ENCODE results near the gene SLC6A3.

- TF ChIP-seq, protein P1, sequence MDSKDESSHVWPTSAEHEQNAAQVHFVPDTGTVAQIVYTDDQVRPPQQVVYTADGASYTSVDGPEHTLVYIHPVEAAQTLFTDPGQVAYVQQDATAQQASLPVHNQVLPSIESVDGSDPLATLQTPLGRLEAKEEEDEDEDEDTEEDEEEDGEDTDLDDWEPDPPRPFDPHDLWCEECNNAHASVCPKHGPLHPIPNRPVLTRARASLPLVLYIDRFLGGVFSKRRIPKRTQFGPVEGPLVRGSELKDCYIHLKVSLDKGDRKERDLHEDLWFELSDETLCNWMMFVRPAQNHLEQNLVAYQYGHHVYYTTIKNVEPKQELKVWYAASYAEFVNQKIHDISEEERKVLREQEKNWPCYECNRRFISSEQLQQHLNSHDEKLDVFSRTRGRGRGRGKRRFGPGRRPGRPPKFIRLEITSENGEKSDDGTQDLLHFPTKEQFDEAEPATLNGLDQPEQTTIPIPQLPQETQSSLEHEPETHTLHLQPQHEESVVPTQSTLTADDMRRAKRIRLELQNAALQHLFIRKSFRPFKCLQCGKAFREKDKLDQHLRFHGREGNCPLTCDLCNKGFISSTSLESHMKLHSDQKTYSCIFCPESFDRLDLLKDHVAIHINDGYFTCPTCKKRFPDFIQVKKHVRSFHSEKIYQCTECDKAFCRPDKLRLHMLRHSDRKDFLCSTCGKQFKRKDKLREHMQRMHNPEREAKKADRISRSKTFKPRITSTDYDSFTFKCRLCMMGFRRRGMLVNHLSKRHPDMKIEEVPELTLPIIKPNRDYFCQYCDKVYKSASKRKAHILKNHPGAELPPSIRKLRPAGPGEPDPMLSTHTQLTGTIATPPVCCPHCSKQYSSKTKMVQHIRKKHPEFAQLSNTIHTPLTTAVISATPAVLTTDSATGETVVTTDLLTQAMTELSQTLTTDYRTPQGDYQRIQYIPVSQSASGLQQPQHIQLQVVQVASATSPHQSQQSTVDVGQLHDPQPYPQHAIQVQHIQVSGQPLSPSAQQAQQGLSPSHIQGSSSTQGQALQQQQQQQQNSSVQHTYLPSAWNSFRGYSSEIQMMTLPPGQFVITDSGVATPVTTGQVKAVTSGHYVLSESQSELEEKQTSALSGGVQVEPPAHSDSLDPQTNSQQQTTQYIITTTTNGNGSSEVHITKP (IDR thresholded peaks at IDR 0.05; ENCODE audit: partially characterized antibody), result no peak
- TF ChIP-seq SRF (CRISPR knock-in tag; IDR thresholded peaks at IDR 0.05), result no peak
- TF ChIP-seq ZZZ3 (IDR thresholded peaks at IDR 0.05), result no peak
- no peak for TF ChIP-seq TEAD2 (tag; IDR thresholded peaks at IDR 0.05)
- TF ChIP-seq, protein P2, sequence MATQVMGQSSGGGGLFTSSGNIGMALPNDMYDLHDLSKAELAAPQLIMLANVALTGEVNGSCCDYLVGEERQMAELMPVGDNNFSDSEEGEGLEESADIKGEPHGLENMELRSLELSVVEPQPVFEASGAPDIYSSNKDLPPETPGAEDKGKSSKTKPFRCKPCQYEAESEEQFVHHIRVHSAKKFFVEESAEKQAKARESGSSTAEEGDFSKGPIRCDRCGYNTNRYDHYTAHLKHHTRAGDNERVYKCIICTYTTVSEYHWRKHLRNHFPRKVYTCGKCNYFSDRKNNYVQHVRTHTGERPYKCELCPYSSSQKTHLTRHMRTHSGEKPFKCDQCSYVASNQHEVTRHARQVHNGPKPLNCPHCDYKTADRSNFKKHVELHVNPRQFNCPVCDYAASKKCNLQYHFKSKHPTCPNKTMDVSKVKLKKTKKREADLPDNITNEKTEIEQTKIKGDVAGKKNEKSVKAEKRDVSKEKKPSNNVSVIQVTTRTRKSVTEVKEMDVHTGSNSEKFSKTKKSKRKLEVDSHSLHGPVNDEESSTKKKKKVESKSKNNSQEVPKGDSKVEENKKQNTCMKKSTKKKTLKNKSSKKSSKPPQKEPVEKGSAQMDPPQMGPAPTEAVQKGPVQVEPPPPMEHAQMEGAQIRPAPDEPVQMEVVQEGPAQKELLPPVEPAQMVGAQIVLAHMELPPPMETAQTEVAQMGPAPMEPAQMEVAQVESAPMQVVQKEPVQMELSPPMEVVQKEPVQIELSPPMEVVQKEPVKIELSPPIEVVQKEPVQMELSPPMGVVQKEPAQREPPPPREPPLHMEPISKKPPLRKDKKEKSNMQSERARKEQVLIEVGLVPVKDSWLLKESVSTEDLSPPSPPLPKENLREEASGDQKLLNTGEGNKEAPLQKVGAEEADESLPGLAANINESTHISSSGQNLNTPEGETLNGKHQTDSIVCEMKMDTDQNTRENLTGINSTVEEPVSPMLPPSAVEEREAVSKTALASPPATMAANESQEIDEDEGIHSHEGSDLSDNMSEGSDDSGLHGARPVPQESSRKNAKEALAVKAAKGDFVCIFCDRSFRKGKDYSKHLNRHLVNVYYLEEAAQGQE (IDR thresholded peaks at IDR 0.05; ENCODE audit: borderline replicate concordance), result no peak
- TF ChIP-seq, protein P2 (CRISPR knock-in tag; IDR thresholded peaks at IDR 0.05; ENCODE audit: low read depth), result no peak
- no peak for TF ChIP-seq ZNF444 (CRISPR knock-in tag; IDR thresholded peaks at IDR 0.05)
- no peak for TF ChIP-seq SMAD1 (IDR thresholded peaks at IDR 0.05; ENCODE audit: low read depth, low read length, partially characterized antibody)
- no peak for TF ChIP-seq CTCF (IDR thresholded peaks at IDR 0.05 in 2 of 3, conservative IDR thresholded peaks at IDR 0.05 in 1 of 3; ENCODE audit: insufficient read depth in 2 of 3, low read depth in 1 of 3, low read length in 3 of 3)
- no peak for TF ChIP-seq ZFP36 (IDR thresholded peaks at IDR 0.05; ENCODE audit: low read depth, low read length, partially characterized antibody)
- TF ChIP-seq POLR2A (conservative IDR thresholded peaks at IDR 0.05), result no peak
- TF ChIP-seq NFXL1 (CRISPR knock-in tag; IDR thresholded peaks at IDR 0.05), result no peak
- TF ChIP-seq ZBTB9 (CRISPR knock-in tag; IDR thresholded peaks at IDR 0.05), result no peak
- no peak for TF ChIP-seq CREM (IDR thresholded peaks at IDR 0.05; ENCODE audit: low read depth)
- no peak for TF ChIP-seq ZBTB7A (IDR thresholded peaks at IDR 0.05; ENCODE audit: borderline replicate concordance, control insufficient read depth, low read depth, low read length)
Measured at GRCh38 chr5:1474866-1475543, 29.8 kb upstream of the SLC6A3 start.
